ENCODE measurements around the gene STAMBP.
"Not testable (repeated sequence)": the region's sequence is repeated elsewhere in the genome, so short reads cannot be mapped to it uniquely, and the experiment has no call there.

Gene STAMBP

GRCh38 chr2:73887596-73888353 lies 59.0 kb downstream of the STAMBP start:
- not testable (repeated sequence) for DNase-seq (ENCODE audit: low read depth in 2 of 2)

GRCh38 chr2:73888388-73888787 lies 59.6 kb downstream of the STAMBP start:
- DNase-seq (ENCODE audit: low read depth in 2 of 2): no peak

DNA sequence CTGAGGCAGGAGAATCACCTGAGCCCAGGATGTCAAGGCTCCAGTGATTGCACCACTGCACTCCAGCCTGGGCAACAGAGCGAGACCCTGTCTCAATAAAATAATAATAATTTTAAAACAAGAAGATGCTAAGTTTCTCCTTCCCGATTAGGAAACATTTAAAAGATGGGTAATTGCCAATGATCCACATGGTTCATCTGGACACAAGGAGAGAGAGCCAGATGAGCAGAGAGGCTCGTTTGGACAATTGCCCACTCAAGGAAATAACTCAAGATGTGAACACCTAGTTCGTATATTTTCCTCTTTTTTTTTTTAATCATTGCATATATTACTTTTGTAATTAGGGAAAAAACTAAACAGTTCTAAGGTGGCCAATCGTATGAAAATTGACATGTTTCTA lies 60.4 kb downstream of the STAMBP start:
- no peak for DNase-seq (ENCODE audit: low read depth in 2 of 2)

DNA sequence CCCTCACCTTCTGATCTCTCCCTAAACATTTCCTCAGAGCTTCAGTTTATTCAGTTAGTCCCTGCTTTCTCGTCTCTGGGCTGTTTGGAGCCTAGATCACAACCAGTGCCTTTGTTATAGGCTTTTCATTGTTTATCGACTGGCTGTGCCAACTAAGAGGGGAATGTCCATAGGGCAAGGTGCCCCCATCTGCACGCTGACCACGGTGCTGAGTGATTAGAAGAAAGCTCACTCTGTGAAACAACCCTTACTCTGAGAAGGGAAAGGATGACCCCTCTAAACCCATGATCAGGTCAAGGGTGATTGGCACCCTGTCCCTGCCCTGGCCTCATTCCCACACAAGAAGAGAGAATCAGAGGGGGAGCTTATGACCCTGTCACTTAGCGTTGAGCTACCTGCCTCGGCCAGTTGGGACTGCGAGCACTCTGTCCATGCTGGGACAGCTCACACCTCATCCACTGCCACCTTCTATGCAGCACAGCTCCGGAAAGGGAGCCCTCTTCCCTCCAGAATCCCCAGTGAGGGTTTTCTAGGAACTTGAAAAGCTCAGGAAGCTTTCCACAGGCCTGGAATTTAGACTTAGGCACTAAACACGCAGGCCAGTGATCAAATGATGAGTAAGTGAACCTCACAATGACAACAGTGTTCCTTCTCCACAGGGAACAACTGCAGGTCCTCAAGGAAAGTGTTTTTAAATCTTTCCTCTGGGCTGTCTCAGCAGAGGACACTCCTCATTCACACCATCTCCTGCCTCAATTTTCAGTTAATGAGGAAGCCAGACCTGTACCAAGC lies 61.7 kb downstream of the STAMBP start:
- DNase-seq (ENCODE audit: low read depth in 2 of 2): no peak

DNA sequence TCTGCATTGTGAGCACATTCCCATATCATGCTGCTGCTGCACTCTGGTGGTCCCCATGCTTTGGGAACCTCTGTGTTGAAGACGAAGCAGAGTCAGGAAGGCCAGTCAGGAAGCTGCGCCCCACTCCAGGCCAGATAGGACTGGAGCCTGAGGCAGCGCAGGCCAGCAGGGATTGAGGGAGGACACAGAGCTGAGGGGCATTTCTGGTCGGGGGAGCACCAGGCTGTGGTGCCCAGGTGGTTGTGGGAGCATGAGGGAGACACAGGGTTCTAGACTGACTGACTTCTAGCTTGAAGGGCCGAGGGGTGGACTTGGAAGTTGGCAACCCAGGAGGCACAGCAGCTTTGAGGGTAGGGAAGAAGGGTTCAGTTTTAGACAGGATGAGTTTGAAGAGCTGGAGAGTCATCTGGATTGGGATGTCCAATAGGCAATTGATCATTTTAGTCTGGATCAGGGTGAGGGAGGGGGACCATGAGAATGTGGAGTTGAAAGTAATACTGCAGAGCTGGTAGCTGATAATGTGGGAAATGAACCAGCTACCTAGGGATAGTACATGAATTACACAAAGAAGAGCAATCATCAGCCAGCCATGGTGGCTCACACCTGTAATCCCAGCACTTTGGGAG lies 62.6 kb downstream of the STAMBP start:
- no peak for DNase-seq (ENCODE audit: low read depth in 2 of 2)

DNA sequence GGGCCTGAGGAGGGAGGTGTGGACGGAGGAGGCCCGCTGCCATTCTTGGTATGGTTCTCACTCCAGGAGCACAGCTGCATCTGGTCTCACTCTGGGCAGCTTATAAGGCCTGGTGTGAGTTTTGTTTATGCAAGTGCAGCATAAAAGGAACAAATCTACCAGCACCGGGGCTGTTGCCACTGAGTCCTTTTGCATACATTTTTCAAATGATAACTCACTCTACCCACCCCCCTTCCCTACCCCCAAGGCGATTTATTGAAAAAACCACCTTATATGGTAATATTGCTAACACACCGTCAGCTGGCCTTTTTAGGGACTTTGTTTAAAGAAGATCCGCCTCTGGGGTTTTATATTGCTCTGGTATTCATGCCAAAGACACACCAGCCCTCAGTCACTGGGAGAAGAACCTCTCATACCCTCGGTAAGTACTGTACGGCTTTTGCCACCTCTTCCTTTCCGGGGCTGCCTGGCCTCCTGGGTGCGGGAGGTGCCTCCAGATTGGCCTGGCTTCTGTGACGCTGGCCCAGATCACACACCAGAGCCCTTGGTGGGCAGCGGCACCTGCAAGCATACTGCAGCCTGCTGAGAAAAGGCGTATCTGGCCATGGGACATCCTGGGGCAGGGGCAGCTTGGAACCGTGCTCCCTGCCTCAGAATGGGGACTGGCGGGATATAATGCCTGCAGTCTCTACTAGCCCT lies 64.0 kb downstream of the STAMBP start, which contains the start of gene ACTG2:
TSS of gene ACTG2 (plus strand) at position 378 of the 699 bp plus-strand sequence. CDS start 8,304 bp downstream, outside the sequence.
- no peak for DNase-seq (ENCODE audit: low read depth in 2 of 2)

DNA sequence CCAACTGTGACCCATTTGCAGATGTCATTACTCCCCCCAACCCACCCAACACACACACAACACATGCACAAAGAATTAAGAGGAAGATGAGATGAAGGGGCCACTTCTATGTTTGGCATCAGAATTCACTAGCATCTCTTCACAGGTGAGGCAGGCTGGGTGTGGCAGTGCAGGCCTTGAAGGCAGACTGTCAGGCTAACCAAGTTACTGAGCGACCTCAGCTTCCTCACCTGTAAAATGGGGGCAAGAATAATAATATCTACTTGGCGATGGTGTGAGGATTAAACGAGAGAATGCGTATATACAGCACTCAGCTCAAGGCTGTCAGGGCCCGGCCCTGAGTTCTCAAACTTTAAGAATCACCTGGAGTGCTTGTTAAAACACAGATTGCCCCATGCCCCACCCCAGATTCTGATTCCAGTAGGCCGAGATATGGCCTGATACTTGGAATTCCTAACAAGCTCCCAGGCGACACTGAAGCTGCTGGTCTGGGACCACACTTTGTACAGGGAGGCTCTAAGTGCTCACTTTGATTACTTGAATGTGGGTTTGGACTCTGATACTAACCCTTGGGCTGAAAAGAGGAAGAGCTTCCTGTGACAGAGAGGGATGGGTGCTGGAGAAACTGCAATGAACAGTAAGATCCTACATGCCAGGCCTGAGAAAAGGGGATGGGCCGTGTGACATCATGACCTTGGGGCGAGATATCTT lies 65.2 kb downstream of the STAMBP start:
- DNase-seq (ENCODE audit: low read depth in 2 of 2): no peak

- no peak for DNase-seq (ENCODE audit: low read depth in 2 of 2)
Measured at GRCh38 chr2:73894475-73894850, 65.7 kb downstream of the STAMBP start.

- DNase-seq (ENCODE audit: low read depth in 2 of 2): no peak
Measured at GRCh38 chr2:73894877-73895276, 66.1 kb downstream of the STAMBP start.

- DNase-seq (ENCODE audit: low read depth in 2 of 2): no peak
Measured at GRCh38 chr2:73895473-73895872, 66.7 kb downstream of the STAMBP start.

GRCh38 chr2:73896362-73897239 lies 67.8 kb downstream of the STAMBP start:
- DNase-seq (ENCODE audit: low read depth in 2 of 2): no peak

DNA sequence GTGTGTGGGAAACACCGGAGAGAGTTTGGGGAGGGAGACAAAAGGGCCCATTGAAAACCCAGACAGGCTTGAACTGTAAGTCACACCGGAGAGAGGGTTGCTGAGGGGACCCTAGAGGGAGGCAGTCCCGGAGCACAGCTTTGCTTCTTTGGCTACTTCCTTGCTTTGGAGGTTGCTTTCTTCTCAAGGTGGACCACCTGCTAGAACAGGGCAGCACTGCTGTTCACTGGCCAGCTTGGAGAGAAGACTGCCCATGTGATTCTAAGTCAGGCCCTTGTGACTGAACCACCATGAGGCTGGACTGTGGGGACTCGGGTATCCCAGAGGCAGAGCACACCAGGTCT lies 68.5 kb downstream of the STAMBP start:
- DNase-seq (ENCODE audit: low read depth in 2 of 2): no peak

GRCh38 chr2:73897934-73898333 lies 69.2 kb downstream of the STAMBP start:
- DNase-seq (ENCODE audit: low read depth in 2 of 2): no peak

- DNase-seq (ENCODE audit: low read depth in 2 of 2): no peak
Measured at GRCh38 chr2:73899801-73900336, 71.1 kb downstream of the STAMBP start.

GRCh38 chr2:73901143-73901542 lies 72.4 kb downstream of the STAMBP start:
- no peak for DNase-seq (ENCODE audit: low read depth in 2 of 2)

- no peak for DNase-seq (ENCODE audit: low read depth in 2 of 2)
Measured at GRCh38 chr2:73902284-73902683, 73.5 kb downstream of the STAMBP start.

DNA sequence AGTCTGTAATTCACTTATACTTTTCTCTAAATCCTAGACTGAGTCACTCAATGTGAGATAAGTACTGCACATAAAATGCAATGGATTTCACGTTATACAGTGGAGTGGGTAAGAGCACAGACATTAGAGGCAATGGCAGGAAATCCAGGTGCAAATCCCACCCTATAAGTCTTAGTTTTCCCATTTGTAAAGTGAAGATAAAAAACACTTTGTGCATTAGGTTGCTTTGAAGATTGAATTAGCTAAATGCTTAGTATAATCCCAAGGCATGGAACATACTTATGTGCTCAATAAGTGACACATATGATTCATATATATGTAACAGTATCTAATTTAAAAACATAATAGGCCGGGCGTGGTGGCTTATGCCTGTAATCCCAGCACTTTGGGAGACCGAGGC lies 74.6 kb downstream of the STAMBP start:
- no peak for DNase-seq (ENCODE audit: low read depth in 2 of 2)

GRCh38 chr2:73903949-73904613 lies 75.3 kb downstream of the STAMBP start:
- DNase-seq (ENCODE audit: low read depth in 2 of 2): not testable (repeated sequence)

DNA sequence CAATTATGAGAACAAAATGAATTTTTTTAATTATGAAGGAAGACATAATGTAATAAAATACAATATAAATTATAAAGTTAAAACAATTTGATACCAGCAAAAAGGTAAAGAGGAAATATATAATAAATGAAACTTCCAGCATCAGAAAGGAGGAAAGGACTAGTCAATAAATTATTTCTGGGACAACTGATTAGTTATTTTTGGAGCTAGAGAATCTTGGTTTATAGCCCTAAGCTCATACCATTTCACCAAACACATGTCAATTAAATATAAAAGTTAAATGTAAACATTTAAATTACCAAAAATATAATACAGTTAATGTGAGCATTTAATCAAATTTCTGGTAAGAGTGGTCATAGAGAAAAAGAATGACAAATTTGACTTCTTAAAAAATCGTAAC lies 76.2 kb downstream of the STAMBP start:
- no peak for DNase-seq (ENCODE audit: low read depth in 2 of 2)
